ENCODE measurements around the gene BRPF1.

BRPF1 gene

GRCh38 chr3:9791790-9792404 is 60.4 kb downstream of the BRPF1 start:
- DNase-seq, result no peak

- DNase-seq, result peak; percentile 68
Measured at GRCh38 chr3:9792405-9793160, 61.0 kb downstream of the BRPF1 start, which contains the start of the genes ARPC4 and TADA3. TSS of gene ARPC4 (plus strand) at chr3:9793082. CDS start at chr3:9793122, 40 bp downstream. TSS of gene TADA3 (minus strand) at chr3:9792473. CDS start at chr3:9791466, 1,007 bp downstream.

DNA sequence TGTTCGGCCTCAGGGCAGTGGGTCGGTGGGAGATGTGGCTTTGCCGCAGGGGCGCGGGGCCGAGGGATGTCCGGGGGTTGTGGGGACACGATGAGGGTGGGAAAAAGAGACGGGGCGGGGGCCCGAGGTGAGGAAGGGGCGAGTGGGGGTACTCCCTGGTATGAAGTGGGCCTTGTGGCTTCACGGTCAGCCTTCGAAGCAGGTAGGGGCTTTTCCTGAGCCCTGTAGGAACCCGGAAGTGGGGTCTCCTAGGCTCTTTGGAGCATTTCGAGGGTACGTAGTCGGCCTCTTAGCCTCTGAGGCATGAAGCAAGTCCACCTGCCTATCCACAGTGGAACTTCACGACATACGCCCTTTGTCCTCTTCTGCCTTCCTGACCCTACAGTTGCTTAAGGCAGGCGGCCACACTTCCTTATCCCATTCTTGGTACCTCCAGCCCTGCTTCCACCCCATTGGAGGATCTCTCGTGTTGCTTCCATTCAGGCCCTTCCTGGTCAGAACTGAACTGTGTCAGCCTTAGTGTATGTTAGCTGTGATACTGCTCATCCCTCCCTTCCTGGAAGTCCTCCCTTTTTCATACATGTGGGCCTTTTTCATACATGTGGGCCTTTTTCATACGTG is 61.7 kb downstream of the BRPF1 start:
- DNase-seq, result no peak

DNA sequence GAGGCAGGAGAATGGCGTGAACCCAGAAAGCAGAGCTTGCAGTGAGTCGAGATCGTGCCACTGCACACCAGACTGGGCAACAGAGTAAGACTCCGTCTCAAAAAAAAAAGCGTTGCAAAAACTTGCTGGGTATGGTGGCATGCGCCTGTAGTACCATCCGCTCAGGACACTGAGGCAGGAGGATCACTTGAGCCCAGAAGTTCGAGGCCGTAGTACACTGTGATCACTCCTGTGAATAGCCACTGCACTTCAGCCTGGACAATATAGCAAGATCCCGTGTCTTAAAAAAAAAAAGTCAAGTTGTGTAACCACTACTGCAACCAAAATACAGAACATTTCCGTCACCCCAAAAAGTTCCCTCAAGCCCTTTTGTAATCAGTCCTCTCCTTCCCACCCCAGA is 62.9 kb downstream of the BRPF1 start:
- no peak for DNase-seq

GRCh38 chr3:9795207-9795606 is 63.7 kb downstream of the BRPF1 start:
- DNase-seq, result no peak

- no peak for DNase-seq
Measured at GRCh38 chr3:9797196-9797945, 65.8 kb downstream of the BRPF1 start.
